Measurements from ENCODE around the gene ENTREP1.

Gene ENTREP1

GRCh38 chr9:69308206-69308931, 16.6 kb upstream of the ENTREP1 start:
- no peak for TF ChIP-seq CTCF (IDR thresholded peaks at IDR 0.05; ENCODE audit: low read depth, low read length)
- DNase-seq (ENCODE audit: extremely low read depth, low read depth), result no peak

GRCh38 chr9:69313175-69313574, 11.8 kb upstream of the ENTREP1 start:
- no peak for DNase-seq (ENCODE audit: extremely low read depth, low read depth)
- TF ChIP-seq CTCF (IDR thresholded peaks at IDR 0.05; ENCODE audit: low read depth, low read length), result no peak

- TF ChIP-seq CTCF (IDR thresholded peaks at IDR 0.05; ENCODE audit: low read depth, low read length), result no peak
- no peak for DNase-seq (ENCODE audit: extremely low read depth, low read depth)
These were observed 10.5 kb upstream of the ENTREP1 start for GRCh38 chr9:69314547-69314946.

GRCh38 chr9:69317081-69317480, 7.9 kb upstream of the ENTREP1 start:
- TF ChIP-seq CTCF (IDR thresholded peaks at IDR 0.05; ENCODE audit: low read depth, low read length), result no peak
- DNase-seq (ENCODE audit: extremely low read depth, low read depth), result no peak

- TF ChIP-seq CTCF (IDR thresholded peaks at IDR 0.05; ENCODE audit: low read depth, low read length), result no peak
- no peak for DNase-seq (ENCODE audit: extremely low read depth, low read depth)
These were observed 7.1 kb upstream of the ENTREP1 start for GRCh38 chr9:69317894-69318293.

- TF ChIP-seq CTCF (IDR thresholded peaks at IDR 0.05; ENCODE audit: low read depth, low read length), result no peak
- no peak for DNase-seq (ENCODE audit: extremely low read depth, low read depth)
These were observed 5.5 kb upstream of the ENTREP1 start for GRCh38 chr9:69319324-69320025.

GRCh38 chr9:69322256-69322655, 2.8 kb upstream of the ENTREP1 start:
- DNase-seq (ENCODE audit: extremely low read depth, low read depth), result no peak

More at GRCh38 chr9:69322256-69322655, 2.8 kb upstream of the ENTREP1 start:
- no peak for TF ChIP-seq CTCF (IDR thresholded peaks at IDR 0.05; ENCODE audit: low read depth, low read length)

Data from AG09319 (cell line).